ENCODE measurements around the gene SAA4. TPM values are rescaled to one million over a fixed set of nuclear protein-coding genes. Genes with fewer than 3 reads are reported as not detected.

The SAA4 gene
- total RNA-seq, 2 donors from 2014 or later = not detected

DNA sequence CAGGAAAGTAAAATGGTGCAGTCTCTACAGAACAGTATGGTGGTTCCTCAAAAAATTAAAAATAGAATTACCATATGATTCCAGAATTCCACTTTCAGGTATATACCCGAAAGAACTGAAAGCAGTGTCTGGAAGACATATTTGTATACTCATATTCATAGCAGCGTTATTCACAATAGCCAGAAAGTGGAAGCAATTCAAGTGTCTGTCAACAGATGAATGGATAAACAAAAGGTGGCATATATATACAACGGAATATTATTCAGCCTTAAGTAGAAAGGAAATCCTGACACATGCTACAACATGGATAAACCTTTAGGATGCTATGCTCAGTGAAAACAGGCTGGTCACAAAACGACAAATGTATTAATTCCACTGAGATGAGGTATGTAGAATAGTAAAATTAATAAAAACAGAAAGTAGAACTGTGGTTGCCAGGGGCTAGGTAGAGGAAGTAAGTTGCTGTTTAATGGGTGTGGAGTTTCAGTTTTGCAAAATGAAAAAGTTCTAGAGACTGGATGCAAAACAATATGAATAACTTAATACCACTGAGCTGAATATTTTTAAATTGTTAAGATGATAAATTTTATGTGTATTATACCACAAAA, 43.9 kb upstream of the SAA4 start:
- no peak overlapping the region for H3K4me3 ChIP-seq (ENCODE audit: low read length)
- Mint-ChIP-seq H3K36me3 (ENCODE audit: low read depth) (peaks cover 67% of the 10 kb centered on the region), H3K4me1 (no peaks in the 10 kb centered on the region), H3K27me3 (ENCODE audit: insufficient read depth) (no peaks in the 10 kb centered on the region), H3K9me3 (peaks cover 4% of the 10 kb centered on the region), H3K27ac (no peak overlapping the region), H3K4me3 (no peak overlapping the region)
- 96 to 100% methylated on average over 4 of the region's 4 CpGs for WGBS, 2 experiments (ENCODE audit: insufficient coverage in 1 of 2, insufficient read length in 1 of 2)
- TF ChIP-seq, protein P1, sequence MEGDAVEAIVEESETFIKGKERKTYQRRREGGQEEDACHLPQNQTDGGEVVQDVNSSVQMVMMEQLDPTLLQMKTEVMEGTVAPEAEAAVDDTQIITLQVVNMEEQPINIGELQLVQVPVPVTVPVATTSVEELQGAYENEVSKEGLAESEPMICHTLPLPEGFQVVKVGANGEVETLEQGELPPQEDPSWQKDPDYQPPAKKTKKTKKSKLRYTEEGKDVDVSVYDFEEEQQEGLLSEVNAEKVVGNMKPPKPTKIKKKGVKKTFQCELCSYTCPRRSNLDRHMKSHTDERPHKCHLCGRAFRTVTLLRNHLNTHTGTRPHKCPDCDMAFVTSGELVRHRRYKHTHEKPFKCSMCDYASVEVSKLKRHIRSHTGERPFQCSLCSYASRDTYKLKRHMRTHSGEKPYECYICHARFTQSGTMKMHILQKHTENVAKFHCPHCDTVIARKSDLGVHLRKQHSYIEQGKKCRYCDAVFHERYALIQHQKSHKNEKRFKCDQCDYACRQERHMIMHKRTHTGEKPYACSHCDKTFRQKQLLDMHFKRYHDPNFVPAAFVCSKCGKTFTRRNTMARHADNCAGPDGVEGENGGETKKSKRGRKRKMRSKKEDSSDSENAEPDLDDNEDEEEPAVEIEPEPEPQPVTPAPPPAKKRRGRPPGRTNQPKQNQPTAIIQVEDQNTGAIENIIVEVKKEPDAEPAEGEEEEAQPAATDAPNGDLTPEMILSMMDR (conservative IDR thresholded peaks at IDR 0.05) = no peak
- no peaks in the 10 kb centered on the region for H3K9me3 ChIP-seq (ENCODE audit: control insufficient read depth, low read length)
- H3K4me1 ChIP-seq (ENCODE audit: control insufficient read depth, insufficient read depth, low read length) = no peaks in the 10 kb centered on the region
- no peak for DNase-seq
- H3K9ac ChIP-seq (ENCODE audit: extremely low read depth, low read length, poor library complexity, severe bottlenecking) = no peak overlapping the region
- no peaks in the 10 kb centered on the region for H3K27me3 ChIP-seq (ENCODE audit: control insufficient read depth, insufficient read depth, low read length, poor library complexity, severe bottlenecking)
- no peak overlapping the region for H3K27ac ChIP-seq (ENCODE audit: low read depth, low read length)
- H3K36me3 ChIP-seq (ENCODE audit: control insufficient read depth, insufficient read depth, low read length) = peaks cover 78% of the 10 kb centered on the region

DNA sequence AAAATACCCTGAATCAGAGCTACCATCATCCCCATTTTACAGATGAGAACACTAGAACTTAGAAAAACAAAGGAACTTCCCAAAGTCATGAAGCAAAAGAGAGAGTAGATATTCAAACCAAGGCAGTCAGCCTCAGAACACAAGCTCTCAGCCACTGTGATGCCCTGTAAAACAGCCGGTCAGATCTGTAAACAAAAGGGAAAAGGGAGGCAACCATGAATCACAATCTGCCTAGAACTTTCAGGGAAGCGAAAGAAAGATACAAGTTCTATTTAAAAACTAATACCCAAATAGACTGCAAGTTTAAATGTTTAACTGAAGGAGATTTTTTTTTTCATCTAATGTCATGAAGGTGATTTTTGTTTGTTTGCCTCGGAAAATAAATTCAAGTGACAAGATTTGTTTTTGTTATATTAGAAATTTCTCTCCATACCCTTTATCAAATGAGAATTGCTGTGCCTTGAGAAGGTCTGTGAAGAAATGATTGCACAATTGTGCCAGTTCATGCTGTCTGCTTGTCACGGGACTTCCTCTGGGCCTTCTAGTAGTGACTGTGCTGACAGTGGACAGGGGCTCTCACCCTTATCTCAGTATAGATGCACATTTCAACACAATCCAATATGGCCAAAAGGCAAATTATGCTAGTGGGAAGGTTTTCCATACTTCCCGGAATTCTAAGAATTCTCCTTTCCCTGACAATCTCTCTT, 41.1 kb upstream of the SAA4 start:
- Histone ChIP-seq H3K9me3 (ENCODE audit: control insufficient read depth, low read length) (no peaks in the 10 kb centered on the region), H3K9ac (ENCODE audit: extremely low read depth, low read length, poor library complexity, severe bottlenecking) (no peak overlapping the region), H3K36me3 (ENCODE audit: control insufficient read depth, insufficient read depth, low read length) (peaks cover 52% of the 10 kb centered on the region), H3K4me1 (ENCODE audit: control insufficient read depth, insufficient read depth, low read length) (no peaks in the 10 kb centered on the region), H3K27me3 (ENCODE audit: control insufficient read depth, insufficient read depth, low read length, poor library complexity, severe bottlenecking) (no peaks in the 10 kb centered on the region), H3K27ac (ENCODE audit: low read depth, low read length) (no peak overlapping the region), H3K4me3 (ENCODE audit: low read length) (no peak overlapping the region)
- TF ChIP-seq, protein P1 (conservative IDR thresholded peaks at IDR 0.05) = no peak
- no peak for DNase-seq
- Mint-ChIP-seq H3K4me1 (no peaks in the 10 kb centered on the region), H3K36me3 (ENCODE audit: low read depth) (peaks cover 60% of the 10 kb centered on the region), H3K4me3 (no peak overlapping the region), H3K9me3 (peaks cover 10% of the 10 kb centered on the region), H3K27me3 (ENCODE audit: insufficient read depth) (no peaks in the 10 kb centered on the region), H3K27ac (no peak overlapping the region)
- 90 to 98% methylated on average over 2 to 3 of the region's 5 CpGs for WGBS, 2 experiments (ENCODE audit: insufficient coverage in 1 of 2, insufficient read length in 1 of 2)

DNA sequence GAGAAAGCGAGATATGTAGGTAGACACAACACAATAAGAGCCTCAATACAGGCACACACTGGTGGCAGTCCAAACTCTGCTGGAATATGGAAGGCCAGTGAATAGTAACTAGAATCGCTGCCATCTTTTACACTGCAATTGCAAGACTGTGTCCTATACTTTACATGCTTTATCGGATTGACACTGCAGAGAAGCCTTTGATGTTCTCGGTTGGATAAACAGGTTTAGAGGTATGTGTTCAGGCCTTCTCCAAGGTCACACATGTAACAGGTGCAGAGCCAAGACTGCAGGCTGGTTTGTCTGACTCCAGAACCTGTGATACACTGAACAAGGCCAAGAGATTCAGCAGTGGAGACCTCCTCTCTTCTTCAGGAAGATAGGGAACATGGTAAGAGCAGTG, 34.6 kb upstream of the SAA4 start:
- no peak overlapping the region for H3K9ac ChIP-seq (ENCODE audit: extremely low read depth, low read length, poor library complexity, severe bottlenecking)
- DNase-seq = no peak
- H3K27me3 ChIP-seq (ENCODE audit: control insufficient read depth, insufficient read depth, low read length, poor library complexity, severe bottlenecking) = no peaks in the 10 kb centered on the region
- H3K27ac ChIP-seq (ENCODE audit: low read depth, low read length) = no peak overlapping the region
- Mint-ChIP-seq H3K27me3 (ENCODE audit: insufficient read depth) (peaks cover 3% of the 10 kb centered on the region), H3K9me3 (peaks cover 7% of the 10 kb centered on the region), H3K27ac (no peak overlapping the region), H3K36me3 (ENCODE audit: low read depth) (peaks cover 11% of the 10 kb centered on the region), H3K4me1 (peaks cover 30% of the 10 kb centered on the region), H3K4me3 (no peak overlapping the region)
- H3K9me3 ChIP-seq (ENCODE audit: control insufficient read depth, low read length) = no peaks in the 10 kb centered on the region
- H3K4me1 ChIP-seq (ENCODE audit: control insufficient read depth, insufficient read depth, low read length) = peaks cover 11% of the 10 kb centered on the region
- peak overlapping the region; percentile 22 for H3K4me3 ChIP-seq (ENCODE audit: low read length)
- no peaks in the 10 kb centered on the region for H3K36me3 ChIP-seq (ENCODE audit: control insufficient read depth, insufficient read depth, low read length)
- TF ChIP-seq, protein P1 (conservative IDR thresholded peaks at IDR 0.05) = no peak
- 76 to 84% methylated on average over 4 of the region's 4 CpGs for WGBS, 2 experiments (ENCODE audit: insufficient coverage in 1 of 2, insufficient read length in 1 of 2)
